ENCODE results near the gene IFNG.

GRCh38 chr12:68139001-68139400 lies 20.5 kb downstream of the IFNG start:
- TF ChIP-seq, protein P1, sequence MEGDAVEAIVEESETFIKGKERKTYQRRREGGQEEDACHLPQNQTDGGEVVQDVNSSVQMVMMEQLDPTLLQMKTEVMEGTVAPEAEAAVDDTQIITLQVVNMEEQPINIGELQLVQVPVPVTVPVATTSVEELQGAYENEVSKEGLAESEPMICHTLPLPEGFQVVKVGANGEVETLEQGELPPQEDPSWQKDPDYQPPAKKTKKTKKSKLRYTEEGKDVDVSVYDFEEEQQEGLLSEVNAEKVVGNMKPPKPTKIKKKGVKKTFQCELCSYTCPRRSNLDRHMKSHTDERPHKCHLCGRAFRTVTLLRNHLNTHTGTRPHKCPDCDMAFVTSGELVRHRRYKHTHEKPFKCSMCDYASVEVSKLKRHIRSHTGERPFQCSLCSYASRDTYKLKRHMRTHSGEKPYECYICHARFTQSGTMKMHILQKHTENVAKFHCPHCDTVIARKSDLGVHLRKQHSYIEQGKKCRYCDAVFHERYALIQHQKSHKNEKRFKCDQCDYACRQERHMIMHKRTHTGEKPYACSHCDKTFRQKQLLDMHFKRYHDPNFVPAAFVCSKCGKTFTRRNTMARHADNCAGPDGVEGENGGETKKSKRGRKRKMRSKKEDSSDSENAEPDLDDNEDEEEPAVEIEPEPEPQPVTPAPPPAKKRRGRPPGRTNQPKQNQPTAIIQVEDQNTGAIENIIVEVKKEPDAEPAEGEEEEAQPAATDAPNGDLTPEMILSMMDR (IDR thresholded peaks at IDR 0.05; ENCODE audit: low read depth, low read length) = no peak
- TF ChIP-seq POLR2A (IDR thresholded peaks at IDR 0.05; ENCODE audit: extremely low read depth, insufficient read length) = no peak
- TF ChIP-seq MYC (IDR thresholded peaks at IDR 0.05; ENCODE audit: low read depth, low read length) = no peak
